GM23248 (cell line): ENCODE results near the gene CACNB3.

Experiments used
- EZH2 ChIP-seq: fragments of 200-600 bp; sonication (generic); IDR thresholded peaks from 2 replicates; pipeline ENCODE4 v1.6.1; 2018; ENCODE audit warnings: antibody characterized with exemption, mild to moderate bottlenecking; ENCODE audit not compliant: insufficient read depth, poor library complexity, severe bottlenecking
- EZH2phosphoT487 ChIP-seq: fragments of 200-600 bp; sonication (generic); IDR thresholded peaks from 2 replicates; pipeline ENCODE4 v1.6.1; 2018; ENCODE audit warnings: antibody characterized with exemption, moderate library complexity, mild to moderate bottlenecking, low read depth; ENCODE audit not compliant: insufficient read depth

- TF ChIP-seq EZH2 (no peak), EZH2phosphoT487 (no peak)
Observed at GRCh38 chr12:48873096-48873495, 54.8 kb downstream of the CACNB3 start.
